Stomach (tissue), 9 donors: ENCODE measurements around the gene IFNAR1. TPM values are rescaled to one million over a fixed set of nuclear protein-coding genes. Genes with fewer than 3 reads are reported as not detected.

Experiments used
- DNase-seq, 2 donors: peaks; one replicate each; pipeline versions ENCODE4 v3.0.0 to v3.0.0-alpha.2; 2013 to 2019
- H3K27ac ChIP-seq, 5 donors: fragments of 200-600 bp in 4 of 5; sonication (generic) in 4 of 5; one replicate each; pipeline ENCODE4 v1.5.1; 2013 to 2019; ENCODE audit warnings: mild to moderate bottlenecking in 1 of 5, moderate library complexity in 1 of 5
- H3K27me3 ChIP-seq, 3 donors: fragments of 200-600 bp; sonication (generic); one replicate each; pipeline ENCODE4 v1.5.1; 2017 to 2019; ENCODE audit warnings: mixed run types in 1 of 3
- H3K36me3 ChIP-seq, 4 donors: fragments of 200-600 bp; sonication (generic); 1 replicate in 3 of 4; 2 replicates in 1 of 4; pipeline ENCODE4 v1.5.1; 2016 to 2019
- H3K4me1 ChIP-seq, 4 donors: fragments of 200-600 bp; sonication (generic); one replicate each; pipeline ENCODE4 v1.5.1; 2016 to 2019
- H3K4me3 ChIP-seq, 4 donors: fragments of 200-600 bp; sonication (generic) in 3 of 4; one replicate each; pipeline ENCODE4 v1.5.1; 2016 to 2019; ENCODE audit warnings: mild to moderate bottlenecking in 1 of 4
- H3K9me3 ChIP-seq, 4 donors: fragments of 200-600 bp; sonication (generic); one replicate each; pipeline ENCODE4 v1.5.1; 2016 to 2019
- EP300 ChIP-seq: sonication (generic); formaldehyde crosslinking; IDR thresholded peaks from one replicate; pipeline ENCODE4 v1.6.1; 2017; ENCODE audit warnings: antibody characterized with exemption
- POLR2A ChIP-seq, 4 donors: fragments of 450-650 bp; IDR thresholded peaks; one replicate each; pipeline ENCODE4 v1.6.1; 2016; ENCODE audit warnings: antibody characterized with exemption in 4 of 4, control low read depth in 2 of 4, mild to moderate bottlenecking in 1 of 4, moderate library complexity in 1 of 4
- POLR2AphosphoS5 ChIP-seq, 3 donors: sonication (generic); formaldehyde crosslinking; IDR thresholded peaks; one replicate each; pipeline ENCODE4 v1.6.1; 2016; ENCODE audit warnings: antibody characterized with exemption in 3 of 3
- WGBS, 5 donors: extraction: QIAGEN DNeasy Blood & Tissue Kit in 3 of 5; methylation state at CpG; one replicate each; pipeline versions ENCODE4 v1.1.5 to v1.1.7; 2013 to 2018; 5-methylcytosine and 5-hydroxymethylcytosine counted together
- intact Hi-C: fragments of 100-400 bp; cut with DNase I; formaldehyde crosslinking; loops from one replicate; pipeline ENCODE4 v1.15.1; 2023; ENCODE audit warnings: low total_unique reads
- polyA plus RNA-seq, 3 donors: library from polyadenylated mRNA; stranded (reverse); fragments of 200-250 nt; gene quantifications; one replicate each; pipeline ENCODE4 v1.2.3, GENCODE V29; 2013
- total RNA-seq, 5 donors: library from RNA; depleted of rRNA; stranded (reverse); fragments of >200 nt; gene quantifications; one replicate each; pipeline versions ENCODE4 v1.1.0 to v1.2.3, GENCODE V29; 2014 to 2016
- TF ChIP-seq, protein P1 (sequence below), 7 experiments: fragments of 450-650 bp in 4 of 7; fragments of 200-600 bp in 3 of 7; sonication (generic) in 3 of 7; IDR thresholded peaks; one replicate each; pipeline ENCODE4 v1.5.1; 2016 to 2019; ENCODE audit warnings: antibody characterized with exemption in 7 of 7, control low read depth in 2 of 7, mild to moderate bottlenecking in 1 of 7
- donor health status: healthy with polysubstance abuse.
- donor health status: Bipolar disorder and iron deficiency.
- donor health status: healthy.

The IFNAR1 gene
- total and polyA plus RNA-seq, 8 donors: 2.6 to 34.5 (median 11.2) TPM

DNA sequence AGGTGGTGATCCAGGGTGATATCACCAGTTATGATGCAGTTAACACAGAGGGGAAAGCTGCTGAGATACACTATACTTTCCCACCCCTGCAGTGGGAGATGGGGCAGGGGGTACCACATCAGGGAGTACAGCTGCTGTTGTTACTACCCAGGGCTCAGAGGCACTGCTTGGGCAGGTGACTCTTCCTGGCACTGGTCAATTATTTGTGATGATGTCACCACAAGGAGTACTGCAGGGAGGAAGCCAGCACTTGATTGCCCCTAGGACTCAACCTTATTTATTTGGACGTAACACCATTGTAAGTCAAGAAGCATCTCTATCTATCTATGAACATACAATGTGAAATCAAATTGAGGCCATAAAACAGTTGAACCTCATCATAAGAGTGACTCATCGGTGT is 10.1 kb downstream of the IFNAR1 start:
- Histone ChIP-seq H3K4me1 (peaks cover 0 to 21% (median 6%) of the 10 kb centered on the region in 4 donors), H3K27me3 (no peaks in the 10 kb centered on the region), H3K27ac (no peak overlapping the region), H3K9me3 (peaks cover 0 to 15% (median 3%) of the 10 kb centered on the region in 4 donors), H3K4me3 (no peak overlapping the region), H3K36me3 (peaks cover 5 to 46% (median 35%) of the 10 kb centered on the region in 4 donors)
- intact Hi-C loops: no loop called here
- no peak for DNase-seq
- TF ChIP-seq EP300 (no peak), POLR2AphosphoS5 (IDR thresholded peaks at IDR 0.05) (no peak), POLR2A (IDR thresholded peaks at IDR 0.05) (no peak)
- TF ChIP-seq, protein P1, sequence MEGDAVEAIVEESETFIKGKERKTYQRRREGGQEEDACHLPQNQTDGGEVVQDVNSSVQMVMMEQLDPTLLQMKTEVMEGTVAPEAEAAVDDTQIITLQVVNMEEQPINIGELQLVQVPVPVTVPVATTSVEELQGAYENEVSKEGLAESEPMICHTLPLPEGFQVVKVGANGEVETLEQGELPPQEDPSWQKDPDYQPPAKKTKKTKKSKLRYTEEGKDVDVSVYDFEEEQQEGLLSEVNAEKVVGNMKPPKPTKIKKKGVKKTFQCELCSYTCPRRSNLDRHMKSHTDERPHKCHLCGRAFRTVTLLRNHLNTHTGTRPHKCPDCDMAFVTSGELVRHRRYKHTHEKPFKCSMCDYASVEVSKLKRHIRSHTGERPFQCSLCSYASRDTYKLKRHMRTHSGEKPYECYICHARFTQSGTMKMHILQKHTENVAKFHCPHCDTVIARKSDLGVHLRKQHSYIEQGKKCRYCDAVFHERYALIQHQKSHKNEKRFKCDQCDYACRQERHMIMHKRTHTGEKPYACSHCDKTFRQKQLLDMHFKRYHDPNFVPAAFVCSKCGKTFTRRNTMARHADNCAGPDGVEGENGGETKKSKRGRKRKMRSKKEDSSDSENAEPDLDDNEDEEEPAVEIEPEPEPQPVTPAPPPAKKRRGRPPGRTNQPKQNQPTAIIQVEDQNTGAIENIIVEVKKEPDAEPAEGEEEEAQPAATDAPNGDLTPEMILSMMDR (IDR thresholded peaks at IDR 0.05): no peak
- whole genome bisulfite sequencing, 5 donors: 86 to 91% (median 90%) methylated on average over 2 of the region's 2 CpGs

DNA sequence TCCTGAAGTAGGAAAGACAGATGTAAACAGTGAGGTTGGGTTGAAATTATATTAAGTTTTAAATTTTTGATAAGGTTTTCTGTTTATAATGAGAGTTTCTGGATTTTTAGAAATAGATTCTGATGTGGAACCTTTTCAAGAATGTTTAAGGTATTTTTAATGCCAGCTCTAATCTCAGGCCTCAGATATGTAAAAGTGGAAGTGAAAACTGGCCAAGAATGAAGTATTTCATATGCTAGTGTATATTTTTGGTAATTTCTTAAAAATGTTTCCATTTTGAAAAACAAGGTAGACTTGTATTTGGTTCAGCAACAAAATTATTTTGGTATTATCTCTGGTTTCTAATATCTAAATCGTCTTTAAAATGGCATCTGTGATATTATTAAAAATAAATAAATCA is 14.4 kb downstream of the IFNAR1 start:
- no peak overlapping the region for H3K4me3 ChIP-seq
- no peak for DNase-seq
- TF ChIP-seq EP300: no peak
- no peak for TF ChIP-seq POLR2A (IDR thresholded peaks at IDR 0.05)
- TF ChIP-seq, protein P1 (IDR thresholded peaks at IDR 0.05): no peak
- no peak for TF ChIP-seq POLR2AphosphoS5 (IDR thresholded peaks at IDR 0.05)
- no peak overlapping the region for H3K27ac ChIP-seq
- H3K36me3 ChIP-seq: peaks cover 14 to 65% (median 57%) of the 10 kb centered on the region in 4 donors
- no peaks in the 10 kb centered on the region for H3K9me3 ChIP-seq
- 80 to 97% (median 86%) methylated on average over 1 of the region's 1 CpG for WGBS, 5 donors
- intact Hi-C loops: no loop called here
- peaks cover 0 to 28% (median 12%) of the 10 kb centered on the region in 4 donors for H3K4me1 ChIP-seq
- no peaks in the 10 kb centered on the region for H3K27me3 ChIP-seq

DNA sequence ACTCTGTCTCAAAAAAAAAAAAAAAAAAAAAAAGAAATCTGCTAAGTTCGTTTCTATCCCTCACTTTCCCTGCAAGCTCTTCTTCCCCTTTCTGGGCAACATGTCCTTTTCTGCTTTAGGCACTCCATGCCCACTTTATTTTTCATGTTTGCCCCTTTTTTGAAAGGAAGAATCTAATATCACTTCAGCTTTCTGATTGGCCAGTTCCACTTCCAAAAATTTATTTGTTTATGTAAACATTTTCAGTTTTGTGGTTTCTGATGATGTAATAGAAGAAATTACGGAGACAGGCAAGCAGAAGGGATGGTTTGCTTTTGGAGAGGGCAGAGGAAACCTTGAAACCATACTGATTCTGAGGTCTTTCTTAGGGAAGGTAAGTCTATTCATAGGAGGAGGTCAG is 15.1 kb downstream of the IFNAR1 start:
- no peaks in the 10 kb centered on the region for H3K27me3 ChIP-seq
- H3K27ac ChIP-seq: peak overlapping the region in 1 of 5 donors; percentile 14
- H3K9me3 ChIP-seq: no peaks in the 10 kb centered on the region
- TF ChIP-seq, protein P1 (IDR thresholded peaks at IDR 0.05): no peak
- TF ChIP-seq POLR2AphosphoS5 (IDR thresholded peaks at IDR 0.05) (no peak), EP300 (no peak), POLR2A (IDR thresholded peaks at IDR 0.05) (no peak)
- intact Hi-C loops: no loop called here
- peaks cover 16 to 69% (median 62%) of the 10 kb centered on the region in 4 donors for H3K36me3 ChIP-seq
- DNase-seq: no peak
- WGBS, 5 donors: 35 to 60% (median 52%) methylated on average over 2 of the region's 2 CpGs
- peaks cover 0 to 23% (median 12%) of the 10 kb centered on the region in 4 donors for H3K4me1 ChIP-seq
- H3K4me3 ChIP-seq: no peak overlapping the region

DNA sequence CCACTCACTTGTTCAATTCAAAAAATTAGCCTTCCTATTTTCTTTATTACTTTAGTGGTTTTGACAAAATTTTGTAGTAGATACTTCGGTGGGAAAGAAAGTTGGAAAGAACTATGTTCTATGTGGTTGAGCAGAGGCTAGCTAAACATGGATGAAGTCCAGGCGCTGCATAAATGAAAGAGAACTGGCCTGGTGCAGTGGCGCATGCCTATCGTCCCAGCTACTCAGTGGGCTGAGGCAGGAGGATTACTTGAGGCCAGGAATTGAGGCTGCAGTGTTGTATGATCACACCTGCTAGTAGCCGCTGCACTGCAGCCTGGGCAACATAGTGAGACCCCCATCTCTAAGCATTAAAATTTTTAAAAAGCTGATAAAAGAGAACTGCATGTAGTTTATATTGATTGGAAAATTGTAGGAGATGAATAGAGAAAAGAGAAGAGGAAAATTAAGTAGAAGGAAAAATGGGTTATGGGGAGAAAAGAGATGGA is 21.0 kb downstream of the IFNAR1 start:
- no peaks in the 10 kb centered on the region for H3K27me3 ChIP-seq
- no peak for DNase-seq
- 91 to 94% (median 93%) methylated on average over 5 of the region's 5 CpGs for WGBS, 5 donors
- TF ChIP-seq POLR2A (IDR thresholded peaks at IDR 0.05): no peak
- no peak for TF ChIP-seq POLR2AphosphoS5 (IDR thresholded peaks at IDR 0.05)
- TF ChIP-seq, protein P1 (IDR thresholded peaks at IDR 0.05): no peak
- no peak for TF ChIP-seq EP300
- peaks cover 32 to 100% (median 82%) of the 10 kb centered on the region in 4 donors for H3K36me3 ChIP-seq
- intact Hi-C loops: no loop called here
- H3K4me1 ChIP-seq: peaks cover 0 to 3% (median under 1%) of the 10 kb centered on the region in 4 donors
- H3K9me3 ChIP-seq: no peaks in the 10 kb centered on the region
- H3K4me3 ChIP-seq: no peak overlapping the region
- H3K27ac ChIP-seq: no peak overlapping the region
